Mucosa of rectum (tissue), 2 donors: ENCODE data around the gene GPR146.
"Not testable (repeated sequence)": the region's sequence is repeated elsewhere in the genome, so short reads cannot be mapped to it uniquely, and the experiment has no call there.

ENCODE experiments used
- H3K27ac ChIP-seq, 2 donors: one replicate each; pipeline ENCODE4 v1.7.0; 2013; ENCODE audit warnings: inconsistent platforms in 2 of 2, low read depth in 2 of 2, low read length in 2 of 2
- H3K27me3 ChIP-seq, 2 donors: one replicate each; pipeline ENCODE4 v1.7.0; 2013; ENCODE audit warnings: low read length in 2 of 2; ENCODE audit not compliant: control insufficient read depth in 2 of 2, insufficient read depth in 2 of 2
- H3K36me3 ChIP-seq, 2 donors: one replicate each; pipeline ENCODE4 v1.7.0; 2013; ENCODE audit warnings: low read length in 2 of 2; ENCODE audit not compliant: control insufficient read depth in 2 of 2, insufficient read depth in 2 of 2
- H3K4me1 ChIP-seq, 2 donors: one replicate each; pipeline ENCODE4 v1.7.0; 2013; ENCODE audit warnings: low read length in 2 of 2, mild to moderate bottlenecking in 1 of 2; ENCODE audit not compliant: control insufficient read depth in 2 of 2, insufficient read depth in 2 of 2
- H3K4me3 ChIP-seq, 2 donors: one replicate each; pipeline ENCODE4 v1.7.0; 2013; ENCODE audit warnings: low read length in 2 of 2
- H3K9ac ChIP-seq, 2 donors: one replicate each; pipeline ENCODE4 v1.7.0; 2013; ENCODE audit warnings: low read length in 2 of 2, low read depth in 1 of 2, mild to moderate bottlenecking in 1 of 2
- H3K9me3 ChIP-seq, 2 donors: one replicate each; pipeline ENCODE4 v1.7.0; 2013; ENCODE audit warnings: low read length in 2 of 2; ENCODE audit not compliant: control insufficient read depth in 2 of 2
- donor health status: healthy.
- donor health status: Normal muscosa, but diverticular disease.

GPR146 gene

DNA sequence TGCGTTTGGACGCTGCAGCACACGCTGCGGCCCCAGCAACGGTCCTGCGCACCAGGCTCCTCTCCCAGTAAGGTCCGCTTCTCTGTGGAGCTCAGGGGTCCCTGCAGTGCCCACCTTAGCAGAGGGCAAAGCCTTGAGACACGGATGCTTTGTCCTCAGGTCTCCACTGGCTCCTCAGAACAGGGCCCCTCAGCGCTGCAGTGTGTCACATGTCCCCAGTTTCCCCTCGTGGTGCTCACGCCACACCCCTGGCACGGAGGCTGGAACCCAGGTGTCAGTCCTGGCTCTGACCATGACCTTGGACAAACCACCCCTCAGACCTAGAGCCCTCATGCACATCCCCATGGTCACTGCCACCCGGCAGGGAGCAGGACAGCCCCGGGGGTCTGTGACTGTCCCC lies 23.7 kb downstream of the GPR146 start:
- no peak overlapping the region for H3K4me3 ChIP-seq
- H3K27me3 ChIP-seq = no peaks in the 10 kb centered on the region
- H3K4me1 ChIP-seq = peaks cover 5 to 7% of the 10 kb centered on the region in 2 donors
- no peak overlapping the region for H3K9ac ChIP-seq
- no peaks in the 10 kb centered on the region for H3K36me3 ChIP-seq
- no peaks in the 10 kb centered on the region for H3K9me3 ChIP-seq
- H3K27ac ChIP-seq = no peak overlapping the region

- H3K9me3 ChIP-seq = no peaks in the 10 kb centered on the region
- H3K27me3 ChIP-seq = no peaks in the 10 kb centered on the region
- no peaks in the 10 kb centered on the region for H3K36me3 ChIP-seq
- peaks cover 5 to 7% of the 10 kb centered on the region in 2 donors for H3K4me1 ChIP-seq
- H3K27ac ChIP-seq = no peak overlapping the region
- H3K4me3 ChIP-seq = no peak overlapping the region
- no peak overlapping the region for H3K9ac ChIP-seq
These were observed 24.3 kb downstream of the GPR146 start for GRCh38 chr7:1068619-1069018.

DNA sequence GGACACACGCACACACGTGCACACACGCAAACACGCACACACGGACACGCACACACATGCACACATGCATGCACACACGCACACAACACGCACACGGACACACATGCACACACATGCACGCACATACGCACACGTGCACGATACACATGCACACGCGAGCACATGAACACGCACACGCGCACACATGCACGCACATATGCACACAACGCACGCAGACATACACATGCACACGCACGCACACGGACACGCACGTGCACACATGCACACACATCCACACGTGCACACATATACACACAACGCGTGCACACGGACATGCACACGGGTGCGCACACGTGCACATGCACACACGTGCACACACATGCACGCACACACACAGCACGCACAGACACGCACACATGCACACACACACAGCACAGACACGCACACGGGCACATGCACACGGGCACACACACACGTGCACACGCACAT lies 26.2 kb downstream of the GPR146 start:
- no peaks in the 10 kb centered on the region for H3K36me3 ChIP-seq
- no peak overlapping the region for H3K27ac ChIP-seq

DNA sequence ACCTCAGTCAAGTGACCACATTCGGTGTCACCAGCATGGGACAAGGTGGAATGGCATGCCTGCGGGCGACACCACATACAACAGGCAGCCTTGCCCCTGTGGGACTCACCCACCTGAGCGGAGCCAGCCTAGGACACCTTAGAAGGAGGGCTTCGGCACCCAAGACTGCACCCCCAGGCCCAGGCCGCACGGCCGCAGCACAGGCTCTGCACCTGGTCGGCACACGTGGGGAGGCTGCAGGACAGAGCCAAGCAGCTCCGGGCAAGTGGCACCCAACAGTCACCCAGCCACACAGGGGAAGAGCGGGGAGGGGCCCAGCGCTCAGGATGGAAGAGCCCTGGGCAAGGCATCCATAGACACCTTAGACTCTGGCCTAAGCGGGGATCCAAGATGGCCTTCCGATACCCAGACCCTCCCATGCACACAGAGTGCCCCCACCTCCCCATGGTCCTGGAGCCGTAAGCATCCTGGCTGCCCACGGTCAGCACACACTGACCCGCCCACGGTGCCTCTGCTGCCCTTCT lies 27.4 kb downstream of the GPR146 start:
- no peaks in the 10 kb centered on the region for H3K4me1 ChIP-seq
- no peak overlapping the region for H3K9ac ChIP-seq
- H3K36me3 ChIP-seq = no peaks in the 10 kb centered on the region
- no peaks in the 10 kb centered on the region for H3K27me3 ChIP-seq
- H3K4me3 ChIP-seq = no peak overlapping the region
- H3K27ac ChIP-seq = no peak overlapping the region
- H3K9me3 ChIP-seq = no peaks in the 10 kb centered on the region

More for the DNA sequence above, 26.2 kb downstream of the GPR146 start:
- Histone ChIP-seq H3K27me3 (no peaks in the 10 kb centered on the region), H3K9me3 (no peaks in the 10 kb centered on the region), H3K4me1 (peaks cover 0 to 3% of the 10 kb centered on the region in 2 donors), H3K4me3 (no peak overlapping the region), H3K9ac (no peak overlapping the region)

DNA sequence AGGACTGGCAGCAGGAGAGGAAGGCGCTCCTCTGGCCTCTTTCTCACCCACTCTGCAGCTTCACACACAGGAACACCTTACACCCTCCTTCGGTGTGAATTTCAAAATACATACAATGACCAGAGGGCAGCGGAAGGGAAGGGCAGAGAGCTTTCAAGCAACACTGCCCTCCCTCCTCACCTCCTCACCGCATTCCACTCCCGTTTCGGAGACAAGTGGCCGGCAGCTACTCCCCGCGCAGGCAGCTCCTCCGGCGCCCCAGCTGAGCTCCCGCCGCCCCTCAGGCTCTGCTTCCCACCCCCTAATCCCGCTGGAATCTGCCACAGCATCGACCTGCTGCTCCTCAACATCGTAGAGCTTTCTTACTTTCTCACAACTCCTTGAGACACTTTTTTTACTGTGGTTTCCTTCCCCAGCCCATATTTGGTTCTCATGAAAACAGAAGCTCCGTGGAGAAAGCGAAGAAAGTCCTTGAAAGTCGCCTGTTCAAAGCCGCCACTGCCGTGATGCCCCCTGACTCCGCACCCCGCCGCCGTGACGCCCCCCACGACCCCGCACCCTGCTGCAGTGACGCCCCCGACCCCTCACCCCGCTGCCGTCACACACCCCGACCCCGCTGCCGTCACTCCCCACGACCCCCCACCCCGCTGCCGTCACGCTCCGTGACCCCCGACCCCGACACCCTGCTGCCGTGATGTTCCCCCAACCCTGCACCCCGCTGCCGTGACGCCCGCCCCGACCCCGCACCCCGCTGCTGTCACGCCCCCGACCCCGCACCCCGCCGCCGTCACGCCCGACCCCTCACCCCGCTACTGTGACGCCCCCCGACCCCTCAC lies 29.0 kb downstream of the GPR146 start:
- Histone ChIP-seq H3K9me3 (no peaks in the 10 kb centered on the region), H3K27me3 (no peaks in the 10 kb centered on the region), H3K4me1 (peaks cover 0 to 1% of the 10 kb centered on the region in 2 donors), H3K4me3 (no peak overlapping the region), H3K36me3 (no peaks in the 10 kb centered on the region), H3K27ac (no peak overlapping the region), H3K9ac (no peak overlapping the region)

DNA sequence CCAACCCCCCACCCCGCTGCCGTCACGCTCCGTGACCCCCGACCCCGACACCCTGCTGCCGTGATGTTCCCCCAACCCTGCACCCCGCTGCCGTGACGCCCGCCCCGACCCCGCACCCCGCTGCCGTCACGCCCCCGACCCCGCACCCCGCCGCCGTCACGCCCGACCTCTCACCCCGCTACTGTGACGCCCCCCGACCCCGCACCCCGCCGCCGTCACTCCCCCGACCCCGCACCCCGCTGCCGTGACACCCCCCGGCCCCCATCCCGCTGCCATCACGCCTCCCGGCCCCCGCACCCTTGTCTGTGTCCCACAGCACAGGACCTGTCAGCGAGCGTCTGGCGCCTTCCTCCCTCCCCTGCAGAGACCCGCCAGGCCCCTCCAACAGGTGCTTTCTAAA lies 29.7 kb downstream of the GPR146 start:
- H3K9ac ChIP-seq, H3K4me1 ChIP-seq, H3K9me3 ChIP-seq, H3K36me3 ChIP-seq, H3K27ac ChIP-seq, H3K27me3 ChIP-seq, H3K4me3 ChIP-seq: not testable (repeated sequence)

- Histone ChIP-seq H3K27me3 (no peaks in the 10 kb centered on the region), H3K9me3 (no peaks in the 10 kb centered on the region), H3K9ac (no peak overlapping the region), H3K36me3 (no peaks in the 10 kb centered on the region), H3K4me1 (peaks cover 0 to 8% of the 10 kb centered on the region in 2 donors), H3K27ac (no peak overlapping the region), H3K4me3 (no peak overlapping the region)
These were observed 30.5 kb downstream of the GPR146 start for GRCh38 chr7:1074593-1075431.

DNA sequence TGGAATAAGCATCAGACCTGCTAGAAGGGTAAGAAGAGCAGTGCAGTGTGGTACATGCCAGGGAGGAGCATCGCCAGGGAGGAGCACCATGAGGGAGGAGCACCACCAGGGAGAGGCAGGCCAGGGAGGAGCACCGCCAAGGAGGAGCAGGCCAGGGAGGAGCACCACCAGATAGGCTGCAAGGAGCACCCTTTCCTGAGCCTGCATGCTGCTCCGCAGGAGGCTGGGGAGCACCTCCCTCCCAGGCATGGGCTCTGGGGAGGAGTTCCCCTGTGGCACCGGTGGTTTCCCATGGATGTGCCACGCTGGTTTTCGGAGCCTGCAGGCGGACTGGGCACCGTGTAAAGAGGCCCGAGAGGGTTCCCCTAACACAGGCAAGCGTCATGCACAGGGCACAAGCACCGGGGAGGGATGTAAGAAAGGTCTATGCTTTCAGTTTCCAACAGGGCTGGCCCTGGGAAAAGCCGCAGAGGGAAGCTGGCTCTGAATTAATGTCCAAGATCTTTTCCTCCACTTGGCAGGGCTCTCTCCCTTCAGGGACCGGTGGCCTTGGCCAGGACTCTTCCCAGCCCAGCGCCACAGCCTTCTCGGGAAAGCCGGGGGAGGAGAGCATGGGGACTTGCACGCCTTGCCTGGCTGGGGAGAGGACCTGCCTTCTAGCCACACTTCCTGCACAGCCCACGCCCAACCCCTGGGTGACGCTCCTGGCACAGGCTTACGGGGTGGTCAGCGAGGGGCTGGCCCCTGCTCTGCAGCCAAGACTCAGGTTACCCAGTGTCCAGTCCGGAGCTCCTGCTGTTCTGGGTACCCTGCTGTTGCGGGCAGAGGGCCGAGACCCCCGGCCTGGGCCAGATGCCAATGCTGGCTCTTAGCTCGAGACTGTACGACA lies 32.1 kb downstream of the GPR146 start:
- no peak overlapping the region for H3K9ac ChIP-seq
- peaks cover 0 to 8% of the 10 kb centered on the region in 2 donors for H3K4me1 ChIP-seq
- no peaks in the 10 kb centered on the region for H3K27me3 ChIP-seq
- no peaks in the 10 kb centered on the region for H3K36me3 ChIP-seq
- H3K4me3 ChIP-seq = no peak overlapping the region
- no peak overlapping the region for H3K27ac ChIP-seq
- H3K9me3 ChIP-seq = no peaks in the 10 kb centered on the region

- Histone ChIP-seq H3K9me3 (no peaks in the 10 kb centered on the region), H3K27ac (peak overlapping the region in 1 of 2 donors; percentile 58), H3K27me3 (no peaks in the 10 kb centered on the region), H3K4me3 (no peak overlapping the region), H3K4me1 (peaks cover under 1 to 10% of the 10 kb centered on the region in 2 donors), H3K36me3 (no peaks in the 10 kb centered on the region), H3K9ac (no peak overlapping the region)
These were observed 34.2 kb downstream of the GPR146 start for GRCh38 chr7:1078519-1078918.
